Type B pancreatic cell (in vitro differentiated cells): ENCODE data around the gene COL1A1. TPM values are rescaled to one million over a fixed set of nuclear protein-coding genes. Genes with fewer than 3 reads are reported as not detected.

Source experiments
- DNase-seq: peaks from one replicate; pipeline ENCODE4 v3.0.0; 2021; ENCODE audit warnings: mixed read lengths; ENCODE audit not compliant: unreplicated experiment; ENCODE audit errors: extremely low spot score
- H3K27ac Mint-ChIP-seq: 2 replicates; pipeline ENCODE4 v1.8.0; 2021; ENCODE audit warnings: mild to moderate bottlenecking, mixed read lengths
- H3K27me3 Mint-ChIP-seq: 2 replicates; pipeline ENCODE4 v1.8.0; 2021; ENCODE audit warnings: mixed read lengths
- H3K36me3 Mint-ChIP-seq: 2 replicates; pipeline ENCODE4 v1.8.0; 2021; ENCODE audit warnings: mixed read lengths
- H3K4me1 Mint-ChIP-seq: one replicate; pipeline ENCODE4 v1.8.0; 2021; ENCODE audit warnings: mixed read lengths; ENCODE audit not compliant: unreplicated experiment
- H3K4me3 Mint-ChIP-seq: 2 replicates; pipeline ENCODE4 v1.8.0; 2021; ENCODE audit warnings: mild to moderate bottlenecking, mixed read lengths
- H3K9me3 Mint-ChIP-seq: 2 replicates; pipeline ENCODE4 v1.8.0; 2021; ENCODE audit warnings: mixed read lengths
- total RNA-seq: library from RNA; stranded (reverse); gene quantifications from 2 replicates; pipeline ENCODE4 v1.2.1, GENCODE V29; 2021; ENCODE audit warnings: low replicate concordance
- TF ChIP-seq, protein P1 (sequence below): fragments of 200-600 bp; sonication (generic); conservative IDR thresholded peaks from 2 replicates; pipeline ENCODE4 v1.5.0; 2021; ENCODE audit warnings: antibody characterized with exemption, mild to moderate bottlenecking

Gene COL1A1
- total RNA-seq, 1 donor from 2014 or later: 201 TPM

DNA sequence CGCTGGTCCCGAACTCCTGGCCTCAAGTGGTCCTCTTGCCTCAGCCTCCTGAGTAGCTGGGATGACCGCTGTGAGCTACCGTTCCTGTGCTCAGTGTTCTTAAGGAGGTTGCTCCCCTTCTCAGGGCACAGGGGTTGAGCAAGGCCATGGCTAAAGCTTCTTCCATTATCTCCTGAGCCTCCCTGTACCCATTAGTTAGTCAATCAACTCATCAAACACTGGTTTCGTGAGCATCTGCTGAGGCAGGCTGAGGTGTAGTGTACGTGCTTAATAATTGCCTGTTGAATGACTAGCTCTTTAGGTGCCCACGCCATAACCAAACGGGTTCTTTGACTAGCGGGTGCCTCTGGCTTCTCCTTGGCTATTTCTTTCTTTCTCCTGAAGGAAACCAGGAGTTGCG lies 24.0 kb downstream of the COL1A1 start:
- Mint-ChIP-seq H3K9me3 (no peaks in the 10 kb centered on the region), H3K4me1 (peaks cover 45% of the 10 kb centered on the region), H3K4me3 (no peak overlapping the region), H3K36me3 (no peaks in the 10 kb centered on the region), H3K27ac (no peak overlapping the region), H3K27me3 (peaks cover 9% of the 10 kb centered on the region)
- no peak for DNase-seq
- TF ChIP-seq, protein P1, sequence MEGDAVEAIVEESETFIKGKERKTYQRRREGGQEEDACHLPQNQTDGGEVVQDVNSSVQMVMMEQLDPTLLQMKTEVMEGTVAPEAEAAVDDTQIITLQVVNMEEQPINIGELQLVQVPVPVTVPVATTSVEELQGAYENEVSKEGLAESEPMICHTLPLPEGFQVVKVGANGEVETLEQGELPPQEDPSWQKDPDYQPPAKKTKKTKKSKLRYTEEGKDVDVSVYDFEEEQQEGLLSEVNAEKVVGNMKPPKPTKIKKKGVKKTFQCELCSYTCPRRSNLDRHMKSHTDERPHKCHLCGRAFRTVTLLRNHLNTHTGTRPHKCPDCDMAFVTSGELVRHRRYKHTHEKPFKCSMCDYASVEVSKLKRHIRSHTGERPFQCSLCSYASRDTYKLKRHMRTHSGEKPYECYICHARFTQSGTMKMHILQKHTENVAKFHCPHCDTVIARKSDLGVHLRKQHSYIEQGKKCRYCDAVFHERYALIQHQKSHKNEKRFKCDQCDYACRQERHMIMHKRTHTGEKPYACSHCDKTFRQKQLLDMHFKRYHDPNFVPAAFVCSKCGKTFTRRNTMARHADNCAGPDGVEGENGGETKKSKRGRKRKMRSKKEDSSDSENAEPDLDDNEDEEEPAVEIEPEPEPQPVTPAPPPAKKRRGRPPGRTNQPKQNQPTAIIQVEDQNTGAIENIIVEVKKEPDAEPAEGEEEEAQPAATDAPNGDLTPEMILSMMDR: no peak

DNA sequence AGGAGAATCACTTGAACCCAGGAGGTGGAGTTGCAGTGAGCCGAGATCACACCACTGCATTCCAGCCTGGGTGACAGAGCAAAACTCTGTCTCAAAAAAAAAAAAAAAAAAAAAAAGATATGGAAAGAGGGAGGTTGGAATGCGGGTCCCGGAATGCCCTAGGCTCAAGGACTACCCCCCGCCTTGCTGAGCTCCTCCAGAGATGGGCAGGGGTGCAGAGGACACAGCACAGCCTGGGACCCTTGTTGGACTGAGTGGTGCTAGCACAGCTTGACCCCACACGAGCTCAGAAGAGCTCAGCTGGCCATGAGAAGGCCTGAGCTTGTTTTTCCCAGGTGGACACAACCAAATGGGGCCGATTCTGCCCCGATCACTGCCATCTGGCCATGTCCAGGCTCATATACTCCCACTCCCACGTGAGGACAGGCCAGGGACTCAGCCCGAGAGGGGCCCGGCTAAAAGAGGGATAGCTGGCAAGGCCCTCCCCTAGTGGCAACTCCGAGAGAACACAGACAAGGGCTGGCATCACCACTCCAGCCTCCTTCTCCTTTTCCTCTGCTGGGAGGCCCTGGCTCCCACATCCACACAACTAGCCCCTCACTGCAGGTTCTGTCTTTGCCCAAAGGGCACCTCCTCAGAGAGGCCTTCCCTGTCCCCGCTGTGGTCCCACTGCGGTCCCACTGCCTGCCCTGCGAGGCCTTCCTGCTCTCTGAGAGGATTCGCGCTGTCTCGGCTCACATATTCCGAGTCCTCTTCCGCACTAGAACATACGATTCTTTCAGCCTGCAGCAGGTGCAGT lies 24.7 kb downstream of the COL1A1 start:
- Mint-ChIP-seq H3K4me3 (no peak overlapping the region), H3K4me1 (peaks cover 42% of the 10 kb centered on the region), H3K27ac (peak overlapping the region; percentile 77), H3K36me3 (no peaks in the 10 kb centered on the region), H3K9me3 (no peaks in the 10 kb centered on the region), H3K27me3 (peaks cover 7% of the 10 kb centered on the region)
- no peak for DNase-seq
- TF ChIP-seq, protein P1: peak; percentile 27

DNA sequence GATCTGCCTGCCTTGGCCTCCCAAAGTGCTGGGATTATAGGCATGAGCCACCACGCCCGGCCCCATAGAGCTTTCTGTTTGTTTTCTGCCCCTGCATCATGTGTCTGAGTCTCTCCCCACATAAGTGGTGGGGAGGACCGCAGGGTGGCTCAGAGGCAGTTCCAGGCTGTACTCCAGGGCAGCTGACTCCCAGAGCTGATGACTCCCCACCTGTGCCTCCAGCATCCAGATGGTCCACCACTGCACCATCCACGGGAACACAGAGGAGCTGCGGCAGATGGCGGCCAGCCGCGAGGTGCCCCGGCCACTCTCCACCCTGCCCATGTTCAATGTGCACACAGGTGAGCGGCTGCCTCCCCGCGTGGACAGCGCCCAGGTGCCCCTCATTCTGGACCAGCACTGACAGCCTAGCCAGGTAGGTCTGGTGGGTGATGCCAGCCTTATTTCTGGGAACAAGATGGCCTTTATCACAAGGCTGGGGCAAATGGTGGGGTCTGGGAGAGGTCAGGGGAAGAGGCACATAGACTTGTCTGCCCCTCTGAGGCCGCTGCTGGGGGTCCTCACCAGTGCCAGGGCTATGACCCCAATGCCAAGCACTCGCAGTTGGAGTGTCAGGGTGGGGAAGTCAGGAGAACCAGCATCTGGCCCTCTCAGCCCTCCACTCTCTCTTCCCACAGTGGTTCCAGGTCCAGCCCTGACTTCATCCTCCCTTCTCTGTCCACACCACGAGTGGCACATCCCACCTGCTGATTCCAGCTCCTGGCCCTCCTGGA lies 26.2 kb downstream of the COL1A1 start:
- DNase-seq: no peak
- peaks cover 31% of the 10 kb centered on the region for H3K4me1 Mint-ChIP-seq
- TF ChIP-seq, protein P1: no peak
- H3K9me3 Mint-ChIP-seq: no peaks in the 10 kb centered on the region
- no peak overlapping the region for H3K27ac Mint-ChIP-seq
- H3K4me3 Mint-ChIP-seq: no peak overlapping the region
- no peaks in the 10 kb centered on the region for H3K36me3 Mint-ChIP-seq
- H3K27me3 Mint-ChIP-seq: peaks cover 5% of the 10 kb centered on the region

DNA sequence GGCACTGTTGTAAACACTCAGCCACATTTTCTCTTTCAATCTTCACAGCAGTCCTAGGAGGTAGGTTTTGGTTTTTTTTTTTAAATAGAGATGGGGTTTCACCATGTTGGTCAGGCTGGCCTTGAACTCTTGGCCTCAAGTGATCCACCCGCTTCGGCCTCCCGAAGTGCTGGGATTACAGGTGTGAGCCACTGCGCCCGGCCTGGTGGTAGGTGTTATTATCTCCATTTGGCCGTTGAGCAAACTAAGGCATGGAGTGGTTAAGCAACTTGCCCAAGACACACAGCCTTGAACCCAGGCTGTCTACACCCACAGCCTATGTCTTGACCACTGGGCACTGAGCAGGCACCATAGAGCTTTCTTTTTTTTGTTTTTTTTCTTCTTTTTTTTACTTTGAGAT lies 27.0 kb downstream of the COL1A1 start:
- Mint-ChIP-seq H3K4me3 (no peak overlapping the region), H3K27ac (no peak overlapping the region), H3K9me3 (no peaks in the 10 kb centered on the region), H3K27me3 (peaks cover 6% of the 10 kb centered on the region), H3K4me1 (peaks cover 30% of the 10 kb centered on the region), H3K36me3 (no peaks in the 10 kb centered on the region)
- TF ChIP-seq, protein P1: no peak
- no peak for DNase-seq

DNA sequence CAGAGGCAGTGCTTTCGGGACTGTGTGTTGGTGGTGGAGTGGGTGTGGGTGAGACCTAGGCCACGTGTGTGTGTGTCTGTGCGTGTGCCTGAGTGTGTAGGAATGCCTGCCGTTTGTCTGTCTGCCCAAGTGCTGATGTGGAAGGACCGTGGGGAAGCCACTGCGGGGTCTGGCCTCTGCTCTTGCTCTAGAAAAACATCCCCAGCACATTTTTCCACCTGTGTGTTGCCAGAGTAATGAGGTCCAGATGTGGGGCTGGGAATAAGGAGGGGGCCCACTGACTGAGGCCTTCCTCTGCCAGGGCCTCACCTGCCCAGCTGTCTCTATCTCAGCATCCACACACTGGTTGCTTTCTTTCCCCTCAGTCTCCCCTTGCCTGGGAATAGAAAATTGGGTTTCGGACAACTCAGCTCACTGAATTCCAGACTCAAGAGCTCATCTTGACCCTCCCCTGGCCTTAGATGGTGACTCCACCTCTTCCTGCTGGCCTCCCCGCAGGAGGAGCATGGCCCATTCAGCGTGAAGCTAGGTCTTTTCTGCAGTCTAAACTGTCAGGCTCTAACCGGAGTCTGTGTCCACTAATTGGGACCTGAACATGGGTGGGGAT lies 28.0 kb downstream of the COL1A1 start:
- H3K4me1 Mint-ChIP-seq: peaks cover 29% of the 10 kb centered on the region
- peak overlapping the region; percentile 45 for H3K4me3 Mint-ChIP-seq
- no peak for DNase-seq
- H3K27me3 Mint-ChIP-seq: peaks cover 7% of the 10 kb centered on the region
- TF ChIP-seq, protein P1: no peak
- H3K27ac Mint-ChIP-seq: peak overlapping the region; percentile 77
- no peaks in the 10 kb centered on the region for H3K36me3 Mint-ChIP-seq
- no peaks in the 10 kb centered on the region for H3K9me3 Mint-ChIP-seq
